ENCODE measurements around the gene C6orf120.
A peak's percentile ranks its signal among the peaks of the same experiment; 100 is the strongest.

- TF ChIP-seq ZNF558 (CRISPR knock-in tag; IDR thresholded peaks at IDR 0.05; ENCODE audit: borderline replicate concordance) (peak; percentile 32; the same call in 1 of the 2 replicates), DPF2 (CRISPR knock-in tag; IDR thresholded peaks at IDR 0.05; ENCODE audit: borderline replicate concordance, low read depth) (no peak), YY1 (IDR thresholded peaks at IDR 0.05; ENCODE audit: insufficient read depth, insufficient replicate concordance, low read depth, low read length) (peak; percentile 56), HMGXB3 (CRISPR knock-in tag; IDR thresholded peaks at IDR 0.05; ENCODE audit: borderline replicate concordance) (no peak), SMC3 (IDR thresholded peaks at IDR 0.05; ENCODE audit: low read length) (no peak), NKX3-1 (CRISPR knock-in tag; IDR thresholded peaks at IDR 0.05) (0 out of 2 replicates have a peak, but pooled peaks have one; percentile 34), ZNF839 (CRISPR knock-in tag; IDR thresholded peaks at IDR 0.05; ENCODE audit: borderline replicate concordance) (0 out of 2 replicates have a peak, but pooled peaks have one; percentile 6), POLR2AphosphoS5 (IDR thresholded peaks at IDR 0.05; ENCODE audit: low read depth, low read length) (no peak), EZH2 (conservative IDR thresholded peaks at IDR 0.05; ENCODE audit: low read depth, low read length) (no peak)
These were observed 21.4 kb downstream of the C6orf120 start for GRCh38 chr6:169723200-169723909.
